GM21529 (cell line): ENCODE measurements around the gene AKR1B1.
"Not testable (repeated sequence)": the region's sequence is repeated elsewhere in the genome, so short reads cannot be mapped to it uniquely, and the experiment has no call there.

Experiments used
- ATAC-seq: cut with Tn5 transposase; IDR thresholded peaks from one replicate; pipeline ENCODE4 v1.9.1; 2021; ENCODE audit not compliant: unreplicated experiment

Gene AKR1B1

GRCh38 chr7:134458806-134459698 lies at the start of gene AKR1B1:
AKR1B1 (minus strand) TSS chr7:134459100; CDS start chr7:134459062, 38 bp downstream.
- ATAC-seq, result peak; percentile 92

DNA sequence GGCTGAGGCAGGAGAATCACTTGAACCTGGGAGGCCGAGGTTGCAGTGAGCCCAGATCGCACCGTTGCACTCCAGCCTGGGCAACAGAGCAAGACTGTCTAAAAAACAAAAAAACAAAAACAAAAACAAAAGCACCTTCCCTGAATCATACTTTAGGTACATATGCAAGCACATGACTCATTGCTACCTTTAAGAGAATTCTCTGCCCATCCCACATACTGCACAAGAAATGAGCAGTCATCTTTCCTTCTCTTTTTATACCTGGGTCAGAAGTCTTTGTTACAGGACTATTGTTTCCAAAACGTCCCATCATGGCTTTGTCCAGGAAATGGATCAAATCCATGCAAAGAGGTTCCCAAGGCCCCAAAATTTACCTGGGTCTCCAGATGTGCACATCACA lies 47.0 kb upstream of the AKR1B1 start:
- ATAC-seq, result no peak

- ATAC-seq, result no peak
These were observed 45.8 kb upstream of the AKR1B1 start for GRCh38 chr7:134504660-134505164.

DNA sequence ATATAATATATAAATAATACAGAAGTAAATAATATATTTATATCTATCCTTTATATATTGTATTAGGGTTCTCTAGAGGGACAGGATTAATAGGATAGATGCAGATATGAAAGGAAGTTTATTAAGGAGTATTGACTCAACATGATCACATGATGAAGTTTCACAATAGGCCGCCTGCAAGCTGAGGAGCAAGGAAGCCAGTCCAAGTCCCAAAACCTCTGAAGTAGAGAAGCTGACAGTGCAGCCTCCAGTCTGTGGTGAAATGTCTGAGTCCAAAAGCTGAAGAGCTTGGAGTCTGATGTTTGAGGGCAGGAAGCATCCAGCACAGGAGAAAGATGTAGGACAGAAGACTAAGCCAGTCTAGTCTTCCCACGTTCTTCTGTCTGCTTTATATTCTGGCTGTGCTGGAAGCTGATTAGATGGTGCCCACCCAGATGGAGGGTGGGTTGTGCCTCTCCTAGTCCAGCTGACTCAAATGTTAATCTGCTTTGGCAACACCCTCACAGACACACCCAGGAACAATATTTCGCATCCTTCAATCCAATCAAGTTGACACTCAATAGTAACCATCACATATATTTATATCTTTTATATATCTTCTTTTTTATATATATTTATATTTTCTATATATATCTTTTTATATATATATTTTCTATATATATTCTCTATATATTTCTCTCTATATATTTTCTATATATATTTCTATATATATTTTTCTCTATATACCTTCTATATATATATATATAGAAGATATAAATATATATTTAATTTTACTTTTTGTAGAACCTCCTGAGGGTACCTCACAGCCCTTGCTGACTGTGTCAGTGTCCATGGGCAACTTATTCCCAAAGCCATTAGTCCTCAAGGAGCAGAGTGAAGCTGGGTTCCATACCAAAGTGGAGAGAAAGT lies 43.8 kb upstream of the AKR1B1 start:
- no peak for ATAC-seq

- ATAC-seq, result no peak
These were observed 42.1 kb upstream of the AKR1B1 start for GRCh38 chr7:134500982-134501381.

GRCh38 chr7:134500406-134500805 lies 41.5 kb upstream of the AKR1B1 start:
- ATAC-seq, result no peak

- ATAC-seq, result no peak
These were observed 36.6 kb upstream of the AKR1B1 start for GRCh38 chr7:134495546-134495945.

GRCh38 chr7:134493091-134493490 lies 34.2 kb upstream of the AKR1B1 start:
- ATAC-seq, result no peak

GRCh38 chr7:134487721-134488120 lies 28.8 kb upstream of the AKR1B1 start:
- ATAC-seq, result not testable (repeated sequence)

- ATAC-seq, result no peak
These were observed 26.3 kb upstream of the AKR1B1 start for GRCh38 chr7:134485203-134485602.

DNA sequence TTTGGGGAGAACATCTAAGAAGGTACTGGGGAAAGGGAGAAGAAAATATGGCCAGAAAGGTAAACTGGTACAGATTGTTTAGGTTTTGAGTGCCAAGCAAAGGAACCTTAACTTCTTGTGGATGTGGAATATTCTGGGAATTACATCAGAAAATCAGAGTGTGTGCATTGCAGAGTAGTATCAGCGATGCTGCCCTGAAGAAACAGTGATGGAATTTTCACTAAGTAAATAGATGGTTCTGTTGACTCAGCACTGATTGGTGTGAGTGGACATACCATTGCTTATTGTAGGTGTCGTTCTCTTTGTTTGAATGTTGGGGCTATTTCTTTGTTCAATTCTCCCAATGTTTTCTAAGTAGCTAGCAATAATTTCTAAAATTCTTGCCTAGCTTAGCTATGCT lies 24.4 kb upstream of the AKR1B1 start:
- ATAC-seq, result no peak

DNA sequence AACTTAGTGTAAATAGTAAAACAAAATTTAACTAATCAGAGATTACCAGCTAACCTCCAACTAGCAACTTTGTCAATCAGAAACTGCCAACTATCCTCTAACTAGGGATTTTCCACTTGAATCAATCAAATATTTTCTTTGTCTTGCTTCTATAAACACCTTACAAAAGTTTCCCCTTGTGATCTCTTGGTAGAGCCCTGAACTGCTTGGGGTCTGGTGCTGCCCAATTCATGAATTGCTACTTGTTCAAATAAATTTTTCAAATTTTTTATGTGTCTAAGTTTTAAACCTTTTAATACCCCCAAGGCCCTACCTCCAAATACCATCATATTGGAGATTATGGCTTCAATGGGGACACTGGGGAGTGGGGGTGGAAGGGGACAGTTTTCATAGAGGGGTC lies 24.0 kb upstream of the AKR1B1 start:
- no peak for ATAC-seq

DNA sequence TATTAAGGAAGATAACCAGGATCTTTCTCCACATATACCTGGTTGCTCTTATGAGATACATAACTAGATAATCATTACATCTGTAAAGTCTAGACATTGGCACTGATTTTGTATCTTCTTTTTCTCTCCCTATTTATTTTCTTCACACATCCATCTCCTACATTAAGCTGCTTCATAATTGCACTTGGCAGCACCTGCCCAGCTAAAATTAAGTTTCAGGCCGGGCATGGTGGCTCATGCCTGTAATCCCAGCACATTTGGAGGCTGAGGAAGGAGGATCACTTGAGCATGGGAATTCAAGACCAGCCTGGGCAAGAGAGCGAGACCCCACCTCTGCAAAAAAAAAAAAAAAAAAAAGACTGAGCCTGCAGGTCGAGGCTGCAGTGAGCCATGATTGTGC lies 22.3 kb upstream of the AKR1B1 start:
- no peak for ATAC-seq

DNA sequence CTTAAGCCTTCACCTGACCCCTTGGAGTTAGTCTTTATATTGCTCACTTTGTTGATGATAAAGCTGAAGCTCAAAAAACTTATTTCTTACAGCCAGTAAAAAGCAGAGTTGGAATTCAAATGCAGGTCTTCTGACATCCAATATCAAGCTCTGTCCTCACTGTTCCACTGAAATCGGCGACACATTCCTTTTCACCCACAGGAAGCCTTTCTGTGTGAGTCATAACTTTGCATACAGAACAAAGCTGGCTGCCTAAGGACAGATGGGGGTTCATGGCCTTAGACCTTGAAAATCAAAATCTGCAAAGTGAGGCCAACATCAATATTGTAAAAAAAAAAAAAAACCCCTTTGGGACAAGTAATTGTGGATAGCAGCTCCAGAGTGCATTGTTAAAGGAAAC lies 21.8 kb upstream of the AKR1B1 start:
- no peak for ATAC-seq

- no peak for ATAC-seq
These were observed 21.3 kb upstream of the AKR1B1 start for GRCh38 chr7:134480202-134480601.

GRCh38 chr7:134478707-134479106 lies 19.8 kb upstream of the AKR1B1 start:
- ATAC-seq, result no peak

DNA sequence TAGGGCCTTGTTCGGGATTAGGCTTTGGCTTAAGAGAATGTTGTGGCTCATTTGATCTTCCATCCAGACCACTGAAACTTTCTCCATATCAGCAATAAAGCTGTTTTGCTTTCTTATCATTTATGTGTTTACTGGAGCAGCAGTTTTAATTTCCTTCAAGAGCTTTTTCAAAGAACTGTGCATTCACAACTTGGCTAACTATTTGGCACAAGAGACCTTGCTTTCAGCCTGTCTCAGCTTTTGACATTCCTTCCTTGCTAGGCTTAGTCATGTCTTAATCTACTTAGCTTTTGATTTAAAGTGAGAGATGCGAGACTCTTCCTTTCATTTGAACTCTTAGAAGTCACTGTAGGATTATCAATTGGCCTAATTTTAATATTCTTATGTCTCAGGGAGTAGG lies 19.1 kb upstream of the AKR1B1 start:
- ATAC-seq, result no peak

GRCh38 chr7:134476044-134476443 lies 17.1 kb upstream of the AKR1B1 start:
- ATAC-seq, result no peak

DNA sequence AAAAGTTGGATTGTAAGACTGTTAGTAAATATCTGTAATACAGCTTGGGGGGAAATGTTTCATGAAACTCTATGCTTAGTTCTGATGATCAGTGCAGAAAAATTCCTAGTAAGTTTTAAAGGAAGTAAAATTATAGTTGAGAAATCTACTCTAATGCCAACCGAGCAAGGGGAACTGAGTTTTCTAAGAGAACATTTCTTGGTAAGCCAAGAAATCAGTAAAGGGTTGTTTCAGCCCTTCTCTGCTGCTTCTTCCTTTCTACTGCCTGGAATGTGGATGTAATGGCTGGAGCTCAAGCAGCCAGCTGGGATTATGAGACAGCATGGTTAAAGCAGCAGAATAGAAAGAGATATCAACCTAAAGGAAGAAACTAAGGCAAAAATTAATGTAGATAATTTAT lies 15.9 kb upstream of the AKR1B1 start:
- ATAC-seq, result no peak

DNA sequence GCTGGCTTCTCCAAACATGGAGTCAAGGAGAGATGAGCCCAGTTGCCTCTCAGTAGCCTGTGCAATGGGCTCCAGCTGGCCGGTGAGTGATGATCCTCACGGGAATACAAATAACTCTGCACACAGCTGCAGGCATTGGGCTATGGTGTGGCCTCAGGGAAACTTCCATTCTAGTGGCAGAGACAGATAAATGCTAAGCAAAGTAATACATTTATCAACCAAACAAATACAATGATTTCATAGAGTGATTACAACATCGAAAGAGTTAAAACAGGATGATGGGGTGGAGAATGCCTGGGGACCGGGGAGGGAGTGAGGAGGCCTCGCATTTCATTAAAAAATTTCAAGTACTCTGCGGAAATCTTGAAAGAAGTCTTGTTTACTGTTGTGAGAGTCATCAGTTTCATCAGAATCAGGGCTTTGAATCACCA lies 15.0 kb upstream of the AKR1B1 start:
- no peak for ATAC-seq

DNA sequence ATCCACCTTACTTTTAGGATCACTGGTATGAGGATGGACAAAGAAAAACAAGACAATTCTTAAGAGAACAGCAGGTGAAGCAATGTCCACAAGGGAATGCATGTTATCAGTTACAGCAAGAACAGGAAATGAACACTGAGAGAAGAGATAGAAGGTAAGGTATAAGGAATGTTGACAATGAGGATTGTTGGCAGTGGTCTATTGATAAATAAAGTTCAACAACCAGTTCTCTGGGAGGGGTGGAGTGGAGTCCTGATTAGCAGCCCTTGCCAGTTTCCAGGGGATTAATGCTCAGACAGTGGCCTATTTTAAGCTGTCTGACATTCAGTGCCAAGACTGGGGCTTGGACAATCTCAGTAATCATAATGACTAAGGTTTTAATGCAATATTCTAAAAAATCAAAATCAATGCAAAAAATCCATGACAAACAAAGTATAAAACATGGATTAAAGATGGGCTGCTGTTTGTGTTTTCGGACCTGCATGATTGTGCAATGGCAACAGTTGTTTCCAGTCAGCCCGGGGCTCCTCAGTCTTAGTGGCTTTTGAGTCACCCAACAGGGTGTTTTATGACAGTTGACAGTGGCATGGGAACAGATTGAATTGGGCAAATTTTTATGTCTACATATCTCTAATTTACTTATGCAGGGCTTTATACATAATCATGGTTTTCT lies 13.8 kb upstream of the AKR1B1 start:
- ATAC-seq, result no peak
